Liver (tissue), 9 donors: ENCODE data around the gene TPD52L2. TPM values are rescaled to one million over a fixed set of nuclear protein-coding genes. Genes with fewer than 3 reads are reported as not detected.
A peak's percentile ranks its signal among the peaks of the same experiment; 100 is the strongest.

ENCODE experiments used
- DNase-seq: peaks from one replicate; pipeline ENCODE4 v3.0.0-alpha.2; 2017; ENCODE audit warnings: low spot score
- H3K27ac ChIP-seq, 2 donors: one replicate each; pipeline ENCODE4 v1.7.0; 2013; ENCODE audit warnings: inconsistent platforms in 2 of 2, low read length in 2 of 2, control low read depth in 1 of 2, low read depth in 1 of 2, mild to moderate bottlenecking in 1 of 2
- H3K27me3 ChIP-seq, 4 donors: one replicate each; pipeline versions ENCODE4 v1.6.1 to v1.7.0; 2013; ENCODE audit warnings: low read length in 3 of 4, inconsistent platforms in 1 of 4, mild to moderate bottlenecking in 1 of 4, moderate library complexity in 1 of 4; ENCODE audit not compliant: control insufficient read depth in 4 of 4, insufficient read depth in 4 of 4
- H3K36me3 ChIP-seq, 4 donors: one replicate each; pipeline versions ENCODE4 v1.6.1 to v1.7.0; 2013; ENCODE audit warnings: low read length in 3 of 4, mild to moderate bottlenecking in 3 of 4, low read depth in 1 of 4, moderate library complexity in 1 of 4; ENCODE audit not compliant: control insufficient read depth in 4 of 4, insufficient read depth in 3 of 4
- H3K4me1 ChIP-seq, 4 donors: one replicate each; pipeline versions ENCODE4 v1.6.1 to v1.7.0; 2013; ENCODE audit warnings: low read length in 3 of 4, mild to moderate bottlenecking in 3 of 4, moderate library complexity in 1 of 4; ENCODE audit not compliant: control insufficient read depth in 4 of 4, insufficient read depth in 4 of 4
- H3K4me3 ChIP-seq, 3 donors: one replicate each; pipeline versions ENCODE4 v1.6.1 to v1.7.0; 2013; ENCODE audit warnings: low read length in 3 of 3, control low read depth in 1 of 3, low read depth in 1 of 3, mild to moderate bottlenecking in 1 of 3
- H3K9ac ChIP-seq, 2 donors: one replicate each; pipeline ENCODE4 v1.7.0; 2013; ENCODE audit warnings: low read length in 2 of 2, mild to moderate bottlenecking in 2 of 2, moderate library complexity in 2 of 2, control low read depth in 1 of 2, low read depth in 1 of 2
- H3K9me3 ChIP-seq, 4 donors: one replicate each; pipeline versions ENCODE4 v1.6.1 to v1.7.0; 2013; ENCODE audit warnings: low read length in 3 of 4; ENCODE audit not compliant: control insufficient read depth in 4 of 4
- ATF3 ChIP-seq: IDR thresholded peaks from 2 replicates; pipeline ENCODE4 v1.6.1; 2016; ENCODE audit warnings: antibody characterized with exemption
- CTCF ChIP-seq: fragments of 150-350 bp; IDR thresholded peaks from 2 replicates; pipeline ENCODE4 v1.5.1; 2017; ENCODE audit warnings: improper control_type of control experiment, low read depth, low read length; ENCODE audit not compliant: missing input control
- EGR1 ChIP-seq, 2 donors: IDR thresholded peaks; 2 replicates each; pipeline ENCODE4 v1.6.1; 2016 to 2018; ENCODE audit warnings: antibody characterized with exemption in 2 of 2, low read depth in 2 of 2
- FOXA1 ChIP-seq: IDR thresholded peaks from 2 replicates; pipeline ENCODE4 v1.6.1; 2016; ENCODE audit warnings: antibody characterized with exemption
- FOXA2 ChIP-seq: IDR thresholded peaks from 2 replicates; pipeline ENCODE4 v1.6.1; 2016; ENCODE audit warnings: antibody characterized with exemption
- GABPA ChIP-seq, 2 donors: IDR thresholded peaks in 1 of 2; conservative IDR thresholded peaks in 1 of 2; 2 replicates each; pipeline ENCODE4 v1.6.1; 2016; ENCODE audit warnings: antibody characterized with exemption in 2 of 2, mild to moderate bottlenecking in 1 of 2, moderate library complexity in 1 of 2
- HNF4A ChIP-seq, 2 donors: conservative IDR thresholded peaks; 2 replicates each; pipeline ENCODE4 v1.6.1; 2016; ENCODE audit warnings: antibody characterized with exemption in 2 of 2, mild to moderate bottlenecking in 2 of 2
- HNF4G ChIP-seq: IDR thresholded peaks from 2 replicates; pipeline ENCODE4 v1.6.1; 2016; ENCODE audit warnings: antibody characterized with exemption
- JUND ChIP-seq, 2 donors: IDR thresholded peaks; 2 replicates each; pipeline ENCODE4 v1.6.1; 2016; ENCODE audit warnings: antibody characterized with exemption in 2 of 2
- MAX ChIP-seq: IDR thresholded peaks from 2 replicates; pipeline ENCODE4 v1.6.1; 2016; ENCODE audit warnings: antibody characterized with exemption
- NR2F2 ChIP-seq: IDR thresholded peaks from 2 replicates; pipeline ENCODE4 v1.6.1; 2016; ENCODE audit warnings: antibody characterized with exemption
- RAD21 ChIP-seq, 2 donors: IDR thresholded peaks; 2 replicates each; pipeline ENCODE4 v1.6.1; 2016; ENCODE audit warnings: antibody characterized with exemption in 2 of 2, mild to moderate bottlenecking in 2 of 2
- REST ChIP-seq: IDR thresholded peaks from 2 replicates; pipeline ENCODE4 v1.6.1; 2016; ENCODE audit warnings: antibody characterized with exemption, mild to moderate bottlenecking
- RXRA ChIP-seq, 2 donors: IDR thresholded peaks; 2 replicates each; pipeline ENCODE4 v1.6.1; 2017 to 2018; ENCODE audit warnings: antibody characterized with exemption in 2 of 2, mild to moderate bottlenecking in 1 of 2
- SP1 ChIP-seq: IDR thresholded peaks from 2 replicates; pipeline ENCODE4 v1.6.1; 2018; ENCODE audit warnings: antibody characterized with exemption, mild to moderate bottlenecking
- TAF1 ChIP-seq: conservative IDR thresholded peaks from 2 replicates; pipeline ENCODE4 v1.6.1; 2016; ENCODE audit warnings: antibody characterized with exemption, mild to moderate bottlenecking
- YY1 ChIP-seq: IDR thresholded peaks from 2 replicates; pipeline ENCODE4 v1.6.1; 2016; ENCODE audit warnings: antibody characterized with exemption, mild to moderate bottlenecking
- ZBTB33 ChIP-seq: IDR thresholded peaks from 2 replicates; pipeline ENCODE4 v1.6.1; 2016; ENCODE audit warnings: antibody characterized with exemption
- WGBS: extraction: QIAGEN DNeasy Blood & Tissue Kit; methylation state at CpG from one replicate; pipeline ENCODE4 v1.1.7; 2013; 5-methylcytosine and 5-hydroxymethylcytosine counted together
- polyA plus RNA-seq, 2 donors: library from polyadenylated mRNA; stranded (reverse) in 1 of 2; unstranded in 1 of 2; fragments of 200-250 nt in 1 of 2; fragments of >200 nt in 1 of 2; fragmentation: Nextera tagmentation in 1 of 2; extraction: Ambion mirVana in 1 of 2; gene quantifications; one replicate each; pipeline versions ENCODE4 v1.2.1 to v1.2.3, GENCODE V29; 2013 to 2015
- total RNA-seq, 2 donors: library from RNA; depleted of rRNA; stranded (reverse); fragments of >200 nt; gene quantifications; one replicate each; pipeline ENCODE4 v1.2.3, GENCODE V29; 2014
- donor health status: healthy.
- donor health status: healthy.
- donor health status: healthy.
- donor health status: healthy.
- donor health status: healthy.

The TPD52L2 gene
- total and polyA plus RNA-seq, 4 donors: 12.3 to 33.0 (median 28.2) TPM

- peak overlapping the region; percentile 1 to 75 (median 5) for H3K4me3 ChIP-seq
- no peaks in the 10 kb centered on the region for H3K9me3 ChIP-seq
- H3K27ac ChIP-seq: peak overlapping the region; percentile 6 to 50
- no peaks in the 10 kb centered on the region for H3K36me3 ChIP-seq
- 4% methylated on average over 99 of the region's 99 CpGs for WGBS
- no peaks in the 10 kb centered on the region for H3K27me3 ChIP-seq
- no peak for DNase-seq
- peak overlapping the region in 1 of 2 donors; percentile 65 for H3K9ac ChIP-seq
- peaks cover 4 to 24% (median 8%) of the 10 kb centered on the region in 4 donors for H3K4me1 ChIP-seq
- no peak for TF ChIP-seq CTCF
- no peak for TF ChIP-seq EGR1 (IDR thresholded peaks at IDR 0.05; ENCODE audit: low read depth in 2 of 2)
- TF ChIP-seq MAX: no peak
- no peak for TF ChIP-seq FOXA2
- no peak for TF ChIP-seq RAD21 (IDR thresholded peaks at IDR 0.05)
- no peak for TF ChIP-seq JUND (IDR thresholded peaks at IDR 0.05)
- TF ChIP-seq RXRA (IDR thresholded peaks at IDR 0.05): no peak
- no peak for TF ChIP-seq ATF3
- TF ChIP-seq NR2F2: no peak
- TF ChIP-seq YY1: no peak
- no peak for TF ChIP-seq REST
- TF ChIP-seq HNF4A (conservative IDR thresholded peaks at IDR 0.05): no peak
- TF ChIP-seq FOXA1: no peak
- no peak for TF ChIP-seq SP1
- TF ChIP-seq GABPA (IDR thresholded peaks at IDR 0.05 in 1 of 2, conservative IDR thresholded peaks at IDR 0.05 in 1 of 2): no peak
- TF ChIP-seq HNF4G: no peak
- TF ChIP-seq TAF1: no peak
- TF ChIP-seq ZBTB33: no peak
These were observed 34.9 kb upstream of the TPD52L2 start for GRCh38 chr20:63829945-63830835.
